HCT116 (cell line): ENCODE data around the gene NDUFS3. TPM values are rescaled to one million over a fixed set of nuclear protein-coding genes. Genes with fewer than 3 reads are reported as not detected.

Experiments
- ATAC-seq: fragments of 200-7000 bp; cut with Tn5 transposase; 2 replicates; pipeline ENCODE4 v1.9.1; 2020; ENCODE audit warnings: mild to moderate bottlenecking, moderate library complexity
- BruUV-seq: library from RNA; stranded (reverse); fragments of 400-500 nt; replicated peaks from 2 replicates; lab custom pipeline; 2021; lab: Mats Ljungman, UMichigan
- CTCF ChIA-PET: fragments of 300-600 bp; sonication (Branson Sonifier 250); formaldehyde crosslinking; loops from one replicate; lab custom pipeline; 2021; ENCODE audit warnings: antibody characterized with exemption; lab: Charles Lee
- POLR2A ChIA-PET: fragments of 300-600, 350-600 bp; sonication (Branson Sonifier 250); formaldehyde crosslinking; loops from one replicate; lab custom pipeline; 2021; ENCODE audit warnings: antibody characterized with exemption; lab: Charles Lee
- RAD21 ChIA-PET, 2 experiments: fragments of 300-600 bp; sonication (Branson Sonifier 250); formaldehyde crosslinking; loops; one replicate each; lab custom pipeline; 2023; ENCODE audit warnings: low total read pairs in 2 of 2; ENCODE audit not compliant: uncharacterized antibody in 2 of 2, unreplicated experiment in 2 of 2, low non-redundant PET in 1 of 2; lab: Charles Lee
- DNase-seq: peaks from one replicate; pipeline ENCODE4 v3.0.0-alpha.2; 2010; ENCODE audit warnings: low read depth, low spot score
- H2AFZ ChIP-seq: fragments of 200-600 bp; shearing (Covaris generic), sonication (generic); 2 replicates; pipeline ENCODE4 v1.6.1; 2017; ENCODE audit warnings: low read depth, mixed run types, mixed read lengths, antibody characterized with exemption, low read length; ENCODE audit not compliant: poor library complexity, severe bottlenecking
- H3K27ac ChIP-seq: 2 replicates; pipeline ENCODE4 v1.5.1; 2012; ENCODE audit warnings: low read depth, low read length
- H3K27me3 ChIP-seq: fragments of 200-600 bp; sonication (generic); 2 replicates; pipeline ENCODE4 v1.6.1; 2016; ENCODE audit warnings: mixed run types, low read length, mixed read lengths; ENCODE audit not compliant: insufficient read depth
- H3K36me3 ChIP-seq, 2 experiments: fragments of 200-500 bp in 1 of 2; fragments of 200-600 bp in 1 of 2; sonication (Bioruptor generic) in 1 of 2; sonication (generic) in 1 of 2; 2 replicates each; pipeline versions ENCODE4 v1.5.1 to v1.6.1; 2014 to 2016; ENCODE audit warnings: low read length in 2 of 2, inconsistent platforms in 1 of 2, mixed read lengths in 1 of 2, mixed run types in 1 of 2; ENCODE audit not compliant: insufficient read depth in 2 of 2, control insufficient read depth in 1 of 2
- H3K4me1 ChIP-seq, 2 experiments: fragments of 200-600 bp in 1 of 2; sonication (generic) in 1 of 2; 2 replicates each; pipeline versions ENCODE4 v1.5.1 to v1.6.1; 2012 to 2017; ENCODE audit warnings: low read length in 2 of 2, inconsistent platforms in 1 of 2, mild to moderate bottlenecking in 1 of 2, mixed read lengths in 1 of 2, mixed run types in 1 of 2, moderate library complexity in 1 of 2; ENCODE audit not compliant: insufficient read depth in 2 of 2, control insufficient read depth in 1 of 2
- H3K4me2 ChIP-seq: fragments of 200-600 bp; sonication (generic); 2 replicates; pipeline ENCODE4 v1.6.1; 2017; ENCODE audit warnings: mixed run types, low read length, mixed read lengths
- H3K4me3 ChIP-seq, 2 experiments: fragments of 200-600 bp in 1 of 2; sonication (generic) in 1 of 2; replicated peaks in 1 of 2; 2 replicates each; pipeline ENCODE4 v1.5.1; 2011 to 2016; ENCODE audit warnings: low read length in 2 of 2, control low read depth in 1 of 2, low read depth in 1 of 2, mild to moderate bottlenecking in 1 of 2, mixed read lengths in 1 of 2, mixed run types in 1 of 2
- H3K79me2 ChIP-seq: fragments of 200-600 bp; sonication (generic); 2 replicates; pipeline ENCODE4 v1.6.1; 2017; ENCODE audit warnings: mild to moderate bottlenecking, mixed run types, low read length, moderate library complexity, mixed read lengths; ENCODE audit not compliant: insufficient read depth
- H3K9ac ChIP-seq: fragments of 200-600 bp; sonication (generic); 2 replicates; pipeline ENCODE4 v1.6.1; 2016; ENCODE audit warnings: low read length, mixed read lengths
- H3K9me2 ChIP-seq: fragments of 200-600 bp; sonication (generic), shearing (Covaris generic); 2 replicates; pipeline ENCODE4 v1.6.1; 2017; ENCODE audit warnings: mixed run types, mild to moderate bottlenecking, moderate library complexity; ENCODE audit not compliant: insufficient read depth
- H3K9me3 ChIP-seq, 2 experiments: fragments of 200-500 bp in 1 of 2; fragments of 200-600 bp in 1 of 2; sonication (Bioruptor generic) in 1 of 2; sonication (generic) in 1 of 2; 2 replicates each; pipeline ENCODE4 v1.6.1; 2014 to 2017; ENCODE audit warnings: low read length in 2 of 2, mixed read lengths in 2 of 2, inconsistent platforms in 1 of 2, low read depth in 1 of 2, mild to moderate bottlenecking in 1 of 2, mixed run types in 1 of 2, moderate library complexity in 1 of 2; ENCODE audit not compliant: control insufficient read depth in 1 of 2, insufficient read depth in 1 of 2
- H4K20me1 ChIP-seq: fragments of 200-600 bp; sonication (generic), shearing (Covaris generic); 2 replicates; pipeline ENCODE4 v1.6.1; 2017; ENCODE audit warnings: mixed run types, mild to moderate bottlenecking, moderate library complexity; ENCODE audit not compliant: insufficient read depth
- ELF1 ChIP-seq: IDR thresholded peaks from 2 replicates; pipeline ENCODE4 v1.6.1; 2012; ENCODE audit warnings: low read depth, borderline replicate concordance
- MAX ChIP-seq: IDR thresholded peaks from 2 replicates; pipeline ENCODE4 v1.6.1; 2012
- POLR2A ChIP-seq: IDR thresholded peaks from 2 replicates; pipeline ENCODE4 v1.7.0; 2011; ENCODE audit warnings: borderline replicate concordance; ENCODE audit not compliant: insufficient read depth, insufficient read length; ENCODE audit errors: extremely low read depth
- POLR2AphosphoS5 ChIP-seq: IDR thresholded peaks from 2 replicates; pipeline ENCODE4 v1.6.1; 2011; ENCODE audit warnings: mild to moderate bottlenecking, low read depth, low read length, moderate library complexity
- SIN3A ChIP-seq: IDR thresholded peaks from 2 replicates; pipeline ENCODE4 v1.6.1; 2012; ENCODE audit warnings: low read depth
- SP1 ChIP-seq: IDR thresholded peaks from 2 replicates; pipeline ENCODE4 v1.6.1; 2012; ENCODE audit warnings: low read depth
- YY1 ChIP-seq: IDR thresholded peaks from 2 replicates; pipeline ENCODE4 v1.6.1; 2011; ENCODE audit warnings: low read length, low read depth, moderate library complexity, mild to moderate bottlenecking; ENCODE audit not compliant: insufficient replicate concordance; ENCODE audit errors: extremely low read depth
- ZBTB33 ChIP-seq: IDR thresholded peaks from 2 replicates; pipeline ENCODE4 v1.6.1; 2011; ENCODE audit warnings: mild to moderate bottlenecking, low read length, moderate library complexity; ENCODE audit not compliant: insufficient replicate concordance; ENCODE audit errors: extremely low read depth
- ZFX ChIP-seq: fragments of 450-650 bp; IDR thresholded peaks from 2 replicates; pipeline ENCODE4 v1.6.1; 2017
- intact Hi-C: fragments of 100-400 bp; cut with micrococcal nuclease; formaldehyde crosslinking; loops from 2 replicates; pipeline ENCODE4 v1.10.0; 2022
- total RNA-seq: library from RNA; stranded (reverse); gene quantifications from one replicate; pipeline ENCODE4 v1.2.1, GENCODE V29; 2021; ENCODE audit not compliant: unreplicated experiment

NDUFS3 gene
- total RNA-seq, 1 experiment from 2014 or later, result 134 TPM

- peaks cover 51% of the 10 kb centered on the region for H3K79me2 ChIP-seq
- H3K9me2 ChIP-seq, result no peaks in the 10 kb centered on the region
- ATAC-seq (peak; percentile 92), DNase-seq (peak; percentile 40)
- no peaks in the 10 kb centered on the region for H4K20me1 ChIP-seq
- BruUV-seq, result no TSS peak
- no peak within 1 kb of the TSS for H2AFZ ChIP-seq
- TF ChIP-seq POLR2AphosphoS5, result peak; percentile 82
- TF ChIP-seq ZBTB33, result peak; percentile 92
- TF ChIP-seq MAX, result peak; percentile 78
- TF ChIP-seq ELF1, result no peak
- TF ChIP-seq POLR2A, result peak; percentile 92
- no peak for TF ChIP-seq SP1
- peak; percentile 99 for TF ChIP-seq ZFX
- TF ChIP-seq SIN3A, result 0 out of 2 replicates have a peak, but pooled peaks have one; percentile 25
- peak; percentile 90 for TF ChIP-seq YY1
- RAD21 ChIA-PET, result interaction anchor here in 1 of 2 experiments (0.6 kb wide), 1 partner anchor 15 kb away, joined by 3 read pairs; no protein-coding TSS in a partner anchor
- intact Hi-C loops, result no loop called here
- H3K4me3 ChIP-seq, result peak within 1 kb of the TSS; percentile 91 to 92
- POLR2A ChIA-PET, result interaction anchor here (1.0 to 1.7 kb wide), 2 partner anchors 13 to 14 kb away, joined by 3 to 5 read pairs; partner anchors contain the start of genes KBTBD4 and NDUFS3
- peak within 1 kb of the TSS; percentile 99 for H3K9ac ChIP-seq
- no peaks in the 10 kb centered on the region for H3K27me3 ChIP-seq
- H3K4me1 ChIP-seq, result peaks cover 6 to 22% of the 10 kb centered on the region in 2 experiments
- CTCF ChIA-PET, result interaction anchor here (0.5 to 1.9 kb wide), 2 partner anchors 13 to 85 kb away, joined by 3 to 9 read pairs; partner anchors contain the start of gene CELF1
- H3K4me2 ChIP-seq, result peak within 1 kb of the TSS; percentile 89
- H3K27ac ChIP-seq, result peak within 1 kb of the TSS; percentile 70
- no peaks in the 10 kb centered on the region for H3K9me3 ChIP-seq
- peaks cover 5 to 13% of the 10 kb centered on the region in 2 experiments; a peak in 2 of 4 replicates for H3K36me3 ChIP-seq
Measured at GRCh38 chr11:47565340-47566148, 13.3 kb upstream of the NDUFS3 start, which contains the start of gene PTPMT1. PTPMT1 (plus strand) TSS chr11:47565599; CDS start chr11:47565623, 24 bp downstream.
